NCI-H82 (cell line): ENCODE data around the gene FRMD4A.

Experiments
- DNase-seq: peaks from one replicate; lab custom pipeline; 2025; lab: John Stamatoyannopoulos, UW

The FRMD4A gene

GRCh38 chr10:14330388-14331061 lies at the start of gene FRMD4A:
TSS of gene FRMD4A (minus strand) at chr10:14330924.
- DNase-seq: no peak

GRCh38 chr10:14379556-14380280 lies 49.0 kb upstream of the FRMD4A start:
- DNase-seq: no peak

GRCh38 chr10:14378387-14378960 lies 47.8 kb upstream of the FRMD4A start:
- DNase-seq: peak; percentile 33

- no peak for DNase-seq
Measured at GRCh38 chr10:14377591-14378175, 47.0 kb upstream of the FRMD4A start.

GRCh38 chr10:14374745-14375445 lies 44.2 kb upstream of the FRMD4A start:
- DNase-seq: no peak

- DNase-seq: no peak
Measured at GRCh38 chr10:14372606-14373005, 41.9 kb upstream of the FRMD4A start.

GRCh38 chr10:14371581-14371980 lies 40.9 kb upstream of the FRMD4A start:
- DNase-seq: peak; percentile 47

GRCh38 chr10:14370894-14371293 lies 40.2 kb upstream of the FRMD4A start:
- DNase-seq: no peak

- DNase-seq: no peak
Measured at GRCh38 chr10:14369906-14370305, 39.2 kb upstream of the FRMD4A start.

- no peak for DNase-seq
Measured at GRCh38 chr10:14366760-14367159, 36.0 kb upstream of the FRMD4A start.

GRCh38 chr10:14365266-14365665 lies 34.5 kb upstream of the FRMD4A start:
- no peak for DNase-seq

- DNase-seq: no peak
Measured at GRCh38 chr10:14362104-14362503, 31.4 kb upstream of the FRMD4A start.

- no peak for DNase-seq
Measured at GRCh38 chr10:14360961-14361360, 30.2 kb upstream of the FRMD4A start.

GRCh38 chr10:14360515-14360914 lies 29.8 kb upstream of the FRMD4A start:
- no peak for DNase-seq

GRCh38 chr10:14358886-14359573 lies 28.3 kb upstream of the FRMD4A start:
- DNase-seq: peak; percentile 83

- no peak for DNase-seq
Measured at GRCh38 chr10:14356921-14357320, 26.2 kb upstream of the FRMD4A start.

GRCh38 chr10:14355750-14356149 lies 25.0 kb upstream of the FRMD4A start:
- no peak for DNase-seq

- DNase-seq: no peak
Measured at GRCh38 chr10:14353291-14353913, 22.7 kb upstream of the FRMD4A start.

- no peak for DNase-seq
Measured at GRCh38 chr10:14350006-14350405, 19.3 kb upstream of the FRMD4A start.

- DNase-seq: peak; percentile 58
Measured at GRCh38 chr10:14349081-14349480, 18.4 kb upstream of the FRMD4A start.

GRCh38 chr10:14345262-14345661 lies 14.5 kb upstream of the FRMD4A start:
- no peak for DNase-seq
